H9 (cell line): ENCODE results near the gene BCAS3. TPM values are rescaled to one million over a fixed set of nuclear protein-coding genes. Genes with fewer than 3 reads are reported as not detected.

Experiments used
- DNase-seq: peaks from one replicate; pipeline ENCODE4 v3.0.0-alpha.2; 2017
- H2AFZ ChIP-seq: one replicate; pipeline ENCODE4 v1.6.1; 2013; ENCODE audit warnings: mild to moderate bottlenecking, low read length, control low read depth, moderate library complexity
- H2AK5ac ChIP-seq: 2 replicates; pipeline ENCODE4 v1.6.1; 2013; ENCODE audit warnings: low read length, control low read depth, mixed read lengths; ENCODE audit not compliant: insufficient read length
- H2BK120ac ChIP-seq: one replicate; pipeline ENCODE4 v1.6.1; 2013; ENCODE audit warnings: low read depth, mild to moderate bottlenecking, low read length, control low read depth, inconsistent platforms; ENCODE audit not compliant: poor library complexity, severe bottlenecking
- H2BK12ac ChIP-seq: 2 replicates; pipeline ENCODE4 v1.6.1; 2013; ENCODE audit warnings: low read length, control low read depth, mixed read lengths, low read depth; ENCODE audit not compliant: insufficient read length
- H2BK15ac ChIP-seq: 2 replicates; pipeline ENCODE4 v1.6.1; 2013; ENCODE audit warnings: low read depth, low read length, control low read depth
- H2BK20ac ChIP-seq: one replicate; pipeline ENCODE4 v1.6.1; 2013; ENCODE audit warnings: low read depth, mild to moderate bottlenecking, low read length, control low read depth, inconsistent platforms; ENCODE audit not compliant: poor library complexity, severe bottlenecking
- H2BK5ac ChIP-seq: 2 replicates; pipeline ENCODE4 v1.6.1; 2013; ENCODE audit warnings: low read length, control low read depth, mixed read lengths; ENCODE audit not compliant: insufficient read length
- H3K14ac ChIP-seq: 2 replicates; pipeline ENCODE4 v1.6.1; 2013; ENCODE audit warnings: low read length, control low read depth; ENCODE audit not compliant: insufficient read depth
- H3K18ac ChIP-seq: 2 replicates; pipeline ENCODE4 v1.6.1; 2013; ENCODE audit warnings: low read depth, mild to moderate bottlenecking, mixed read lengths, low read length, control low read depth; ENCODE audit not compliant: insufficient read length
- H3K23ac ChIP-seq: 2 replicates; pipeline ENCODE4 v1.6.1; 2013; ENCODE audit warnings: low read length, control low read depth, mixed read lengths, low read depth; ENCODE audit not compliant: insufficient read length
- H3K23me2 ChIP-seq: 2 replicates; pipeline ENCODE4 v1.6.1; 2013; ENCODE audit warnings: low read depth, mild to moderate bottlenecking, mixed read lengths, low read length, control low read depth; ENCODE audit not compliant: insufficient read length, poor library complexity, severe bottlenecking
- H3K27ac ChIP-seq: 2 replicates; pipeline ENCODE4 v1.5.1; 2013; ENCODE audit warnings: low read length, control low read depth, mixed read lengths, low read depth; ENCODE audit not compliant: insufficient read length
- H3K27me3 ChIP-seq: 2 replicates; pipeline ENCODE4 v1.6.1; 2013; ENCODE audit warnings: low read length, control low read depth, inconsistent platforms; ENCODE audit not compliant: insufficient read depth
- H3K4ac ChIP-seq: 2 replicates; pipeline ENCODE4 v1.6.1; 2013; ENCODE audit warnings: low read depth, mild to moderate bottlenecking, control low read depth, inconsistent platforms, low read length, moderate library complexity
- H3K4me1 ChIP-seq: 2 replicates; pipeline ENCODE4 v1.6.1; 2013; ENCODE audit warnings: low read length, control low read depth, inconsistent platforms; ENCODE audit not compliant: insufficient read depth
- H3K4me2 ChIP-seq: 2 replicates; pipeline ENCODE4 v1.6.1; 2013; ENCODE audit warnings: low read length, control low read depth, mixed read lengths; ENCODE audit not compliant: insufficient read length, insufficient read depth
- H3K56ac ChIP-seq: 2 replicates; pipeline ENCODE4 v1.6.1; 2013; ENCODE audit warnings: low read depth, mild to moderate bottlenecking, mixed read lengths, low read length, control low read depth; ENCODE audit not compliant: insufficient read length
- H3K79me1 ChIP-seq: 2 replicates; pipeline ENCODE4 v1.6.1; 2013; ENCODE audit warnings: low read depth, mild to moderate bottlenecking, moderate library complexity, low read length, control low read depth, inconsistent platforms; ENCODE audit not compliant: insufficient read depth, poor library complexity, severe bottlenecking
- H3K79me2 ChIP-seq: 2 replicates; pipeline ENCODE4 v1.6.1; 2013; ENCODE audit warnings: low read length, control low read depth, inconsistent platforms; ENCODE audit not compliant: insufficient read depth
- H3K9ac ChIP-seq: 2 replicates; pipeline ENCODE4 v1.6.1; 2013; ENCODE audit warnings: low read length, control low read depth, mixed read lengths; ENCODE audit not compliant: insufficient read length; ENCODE audit errors: extremely low read depth
- H3K9me3 ChIP-seq: one replicate; pipeline ENCODE4 v1.6.1; 2013; ENCODE audit warnings: low read depth, low read length, inconsistent platforms; ENCODE audit not compliant: control insufficient read depth
- H3T11ph ChIP-seq: one replicate; pipeline ENCODE4 v1.6.1; 2013; ENCODE audit warnings: mild to moderate bottlenecking, low read length, control low read depth, inconsistent platforms
- H4K20me1 ChIP-seq: one replicate; pipeline ENCODE4 v1.6.1; 2013; ENCODE audit not compliant: control insufficient read depth, insufficient read length, insufficient read depth
- H4K5ac ChIP-seq: 2 replicates; pipeline ENCODE4 v1.6.1; 2013; ENCODE audit warnings: low read depth, mild to moderate bottlenecking, mixed read lengths, low read length, control low read depth; ENCODE audit not compliant: insufficient read length
- H4K8ac ChIP-seq: replicated peaks from 2 replicates; pipeline ENCODE4 v1.6.1; 2013; ENCODE audit warnings: low read length, control low read depth, mixed read lengths, low read depth; ENCODE audit not compliant: insufficient read length
- H4K91ac ChIP-seq: 2 replicates; pipeline ENCODE4 v1.6.1; 2013; ENCODE audit warnings: low read depth, mild to moderate bottlenecking, moderate library complexity, mixed read lengths, low read length, control low read depth; ENCODE audit not compliant: insufficient read length
- H3K27ac Mint-ChIP-seq, 3 experiments: 2 replicates in 2 of 3; 3 replicates in 1 of 3; pipeline ENCODE4 v1.8.0; 2020 to 2021; ENCODE audit warnings: mixed read lengths in 3 of 3, mild to moderate bottlenecking in 1 of 3, moderate library complexity in 1 of 3
- H3K27me3 Mint-ChIP-seq: 2 replicates; pipeline ENCODE4 v1.8.0; 2021; ENCODE audit warnings: low read depth, mild to moderate bottlenecking, moderate library complexity, mixed read lengths
- H3K36me3 Mint-ChIP-seq, 3 experiments: 2 replicates in 2 of 3; 3 replicates in 1 of 3; pipeline ENCODE4 v1.8.0; 2020 to 2021; ENCODE audit warnings: low read depth in 3 of 3, mixed read lengths in 3 of 3; ENCODE audit not compliant: insufficient read depth in 1 of 3
- H3K4me1 Mint-ChIP-seq, 2 experiments: 2 replicates each; pipeline ENCODE4 v1.8.0; 2020; ENCODE audit warnings: mixed read lengths in 2 of 2
- H3K4me3 Mint-ChIP-seq, 2 experiments: 2 replicates in 1 of 2; 3 replicates in 1 of 2; pipeline ENCODE4 v1.8.0; 2020 to 2021; ENCODE audit warnings: mild to moderate bottlenecking in 2 of 2, mixed read lengths in 2 of 2, moderate library complexity in 1 of 2
- H3K9me3 Mint-ChIP-seq, 2 experiments: 2 replicates in 1 of 2; 3 replicates in 1 of 2; pipeline ENCODE4 v1.8.0; 2020; ENCODE audit warnings: mild to moderate bottlenecking in 2 of 2, mixed read lengths in 2 of 2, moderate library complexity in 1 of 2
- total RNA-seq: library from RNA; stranded (reverse); gene quantifications from 2 replicates; pipeline ENCODE4 v1.2.1, GENCODE V29; 2021
- TF ChIP-seq, protein P1 (sequence below): fragments of 200-600 bp; sonication (generic); conservative IDR thresholded peaks from 3 replicates; pipeline ENCODE4 v1.8.0; 2021; ENCODE audit warnings: antibody characterized with exemption, mild to moderate bottlenecking

BCAS3 gene
- total RNA-seq, 1 experiment from 2014 or later = 22.4 TPM

DNA sequence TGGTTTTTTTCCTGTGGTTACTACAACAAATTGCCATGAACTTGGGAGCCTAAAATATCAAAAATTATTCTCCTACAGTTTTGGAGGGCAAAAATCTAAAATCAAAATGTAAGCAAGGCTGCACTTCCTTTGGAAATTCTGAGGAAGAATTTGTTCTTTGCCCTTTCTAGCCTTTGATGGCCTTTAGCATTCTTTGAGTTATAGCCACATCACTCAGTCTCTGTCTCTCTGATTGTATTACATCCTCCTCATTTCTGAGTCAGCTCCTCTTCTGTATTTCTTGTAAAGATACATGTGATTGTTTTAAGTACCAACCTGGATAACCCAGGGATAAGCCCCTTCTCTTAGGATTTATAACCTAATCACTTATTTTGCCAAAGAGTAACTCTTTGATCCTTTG is 282.0 kb downstream of the BCAS3 start:
- no peaks in the 10 kb centered on the region for H3K27me3 ChIP-seq
- H3K56ac ChIP-seq = no peak overlapping the region
- H4K91ac ChIP-seq = no peak overlapping the region
- no peak overlapping the region for H3T11ph ChIP-seq
- no peak overlapping the region for H3K14ac ChIP-seq
- H2AFZ ChIP-seq = no peak overlapping the region
- no peak overlapping the region for H3K18ac ChIP-seq
- no peak overlapping the region for H3K27ac ChIP-seq
- no peak overlapping the region for H4K5ac ChIP-seq
- TF ChIP-seq, protein P1, sequence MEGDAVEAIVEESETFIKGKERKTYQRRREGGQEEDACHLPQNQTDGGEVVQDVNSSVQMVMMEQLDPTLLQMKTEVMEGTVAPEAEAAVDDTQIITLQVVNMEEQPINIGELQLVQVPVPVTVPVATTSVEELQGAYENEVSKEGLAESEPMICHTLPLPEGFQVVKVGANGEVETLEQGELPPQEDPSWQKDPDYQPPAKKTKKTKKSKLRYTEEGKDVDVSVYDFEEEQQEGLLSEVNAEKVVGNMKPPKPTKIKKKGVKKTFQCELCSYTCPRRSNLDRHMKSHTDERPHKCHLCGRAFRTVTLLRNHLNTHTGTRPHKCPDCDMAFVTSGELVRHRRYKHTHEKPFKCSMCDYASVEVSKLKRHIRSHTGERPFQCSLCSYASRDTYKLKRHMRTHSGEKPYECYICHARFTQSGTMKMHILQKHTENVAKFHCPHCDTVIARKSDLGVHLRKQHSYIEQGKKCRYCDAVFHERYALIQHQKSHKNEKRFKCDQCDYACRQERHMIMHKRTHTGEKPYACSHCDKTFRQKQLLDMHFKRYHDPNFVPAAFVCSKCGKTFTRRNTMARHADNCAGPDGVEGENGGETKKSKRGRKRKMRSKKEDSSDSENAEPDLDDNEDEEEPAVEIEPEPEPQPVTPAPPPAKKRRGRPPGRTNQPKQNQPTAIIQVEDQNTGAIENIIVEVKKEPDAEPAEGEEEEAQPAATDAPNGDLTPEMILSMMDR = no peak
- no peaks in the 10 kb centered on the region for H3K79me2 ChIP-seq
- H2BK12ac ChIP-seq = no peak overlapping the region
- no peaks in the 10 kb centered on the region for H3K23me2 ChIP-seq
- H3K4me1 ChIP-seq = no peaks in the 10 kb centered on the region
- H3K27me3 Mint-ChIP-seq = no peaks in the 10 kb centered on the region
- peaks cover 7% of the 10 kb centered on the region for H3K9me3 ChIP-seq
- peaks cover 11 to 13% of the 10 kb centered on the region in 2 experiments; a peak in 3 of 4 replicates for H3K4me1 Mint-ChIP-seq
- H4K20me1 ChIP-seq = no peaks in the 10 kb centered on the region
- H2BK120ac ChIP-seq = no peak overlapping the region
- H2BK15ac ChIP-seq = no peak overlapping the region
- no peak overlapping the region for H3K9ac ChIP-seq
- H3K27ac Mint-ChIP-seq = no peak overlapping the region
- no peak overlapping the region for H3K23ac ChIP-seq
- no peaks in the 10 kb centered on the region for H3K79me1 ChIP-seq
- peaks cover 0 to 7% of the 10 kb centered on the region in 2 experiments; a peak in 3 of 5 replicates for H3K9me3 Mint-ChIP-seq
- no peak overlapping the region for H3K4me3 Mint-ChIP-seq
- H2AK5ac ChIP-seq = no peak overlapping the region
- DNase-seq = no peak
- no peak overlapping the region for H4K8ac ChIP-seq
- H3K36me3 Mint-ChIP-seq = peaks cover 2 to 12% (median 5%) of the 10 kb centered on the region in 3 experiments; a peak in 5 of 7 replicates
- no peak overlapping the region for H2BK20ac ChIP-seq
- no peak overlapping the region for H2BK5ac ChIP-seq
- H3K4me2 ChIP-seq = no peak overlapping the region
- H3K4ac ChIP-seq = no peak overlapping the region
